ENCODE results near the gene IL17RC. TPM values are rescaled to one million over a fixed set of nuclear protein-coding genes. Genes with fewer than 3 reads are reported as not detected.
"Not testable (repeated sequence)": the region's sequence is repeated elsewhere in the genome, so short reads cannot be mapped to it uniquely, and the experiment has no call there.

The IL17RC gene
- total RNA-seq, 1 donor from 2014 or later = 1.1 TPM

- intact Hi-C loops (cut with micrococcal nuclease) = loop anchor here (1.0 to 2.0 kb wide), 2 partner anchors 11 to 24 kb away; partner anchors contain the start of gene IL17RE
These were observed 25.8 kb upstream of the IL17RC start for GRCh38 chr3:9891072-9891622.

GRCh38 chr3:9893739-9894138 lies 23.2 kb upstream of the IL17RC start:
- intact Hi-C loops (cut with micrococcal nuclease) = no loop called here

DNA sequence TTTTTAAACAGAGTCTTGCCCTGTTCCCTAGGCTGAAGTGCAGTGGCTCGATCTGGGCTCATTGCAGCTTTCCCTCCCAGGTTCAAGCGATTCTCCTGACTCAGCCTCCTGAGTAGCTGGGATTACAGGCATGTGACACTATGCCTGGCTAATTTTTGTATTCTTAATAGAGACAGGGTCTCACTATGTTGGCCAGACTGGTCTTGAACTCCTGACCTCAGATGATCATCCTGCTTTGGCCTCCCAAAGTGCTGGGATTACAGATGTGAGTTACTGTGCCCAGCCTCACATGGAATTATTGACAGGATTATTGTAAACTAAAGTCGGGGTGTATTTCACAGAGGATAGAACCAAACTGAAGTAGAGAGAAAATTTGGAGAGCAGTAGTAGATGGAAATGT lies 21.2 kb upstream of the IL17RC start:
- intact Hi-C loops (cut with micrococcal nuclease) = not testable (repeated sequence)

- intact Hi-C loops (cut with micrococcal nuclease) = not testable (repeated sequence)
These were observed 20.0 kb upstream of the IL17RC start for GRCh38 chr3:9896755-9897407.

- intact Hi-C loops (cut with micrococcal nuclease) = no loop called here
These were observed 19.2 kb upstream of the IL17RC start for GRCh38 chr3:9897408-9898372.

GRCh38 chr3:9898467-9899241 lies 18.2 kb upstream of the IL17RC start:
- intact Hi-C loops (cut with micrococcal nuclease) = no loop called here

DNA sequence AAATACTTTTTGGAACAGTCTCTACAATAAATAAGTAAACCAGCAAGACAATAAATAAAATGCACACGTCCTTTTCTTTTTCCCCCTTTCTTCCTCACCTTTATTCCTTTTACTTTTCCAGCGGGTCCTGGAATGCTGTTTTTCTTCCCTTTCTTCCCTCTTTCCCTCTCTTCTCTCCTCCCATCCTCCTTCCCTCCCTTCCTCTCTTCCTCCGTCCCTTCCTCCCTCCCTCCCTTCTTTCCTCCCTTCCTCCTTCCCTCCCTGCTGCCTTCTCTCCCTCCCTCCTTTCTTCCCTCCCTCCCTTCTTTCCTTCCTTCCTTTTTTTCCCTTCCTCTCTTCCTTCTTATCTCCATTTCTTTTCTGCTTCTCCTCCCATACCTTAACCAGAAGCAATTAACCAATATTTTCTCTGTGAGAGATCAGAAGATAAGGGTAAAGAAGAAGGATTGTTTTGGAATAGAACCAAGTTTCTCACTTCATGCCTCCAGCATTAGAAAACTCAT lies 17.6 kb upstream of the IL17RC start:
- intact Hi-C loops (cut with micrococcal nuclease) = no loop called here

GRCh38 chr3:9900965-9901415 lies 15.9 kb upstream of the IL17RC start:
- intact Hi-C loops (cut with micrococcal nuclease) = not testable (repeated sequence)

- intact Hi-C loops (cut with micrococcal nuclease) = loop anchor here (1.0 kb wide), 2 partner anchors 11 to 13 kb away; no protein-coding TSS in a partner anchor
These were observed 14.9 kb upstream of the IL17RC start for GRCh38 chr3:9901967-9902366.

GRCh38 chr3:9902372-9903237 lies 14.3 kb upstream of the IL17RC start, which contains the start of gene IL17RE:
IL17RE (plus strand) TSS chr3:9902848; CDS start chr3:9902933, 85 bp downstream.
- intact Hi-C loops (cut with micrococcal nuclease) = loop anchor here (1.0 kb wide), 2 partner anchors 11 to 13 kb away; no protein-coding TSS in a partner anchor

- intact Hi-C loops (cut with micrococcal nuclease) = no loop called here
These were observed 13.7 kb upstream of the IL17RC start for GRCh38 chr3:9903238-9903624.

DNA sequence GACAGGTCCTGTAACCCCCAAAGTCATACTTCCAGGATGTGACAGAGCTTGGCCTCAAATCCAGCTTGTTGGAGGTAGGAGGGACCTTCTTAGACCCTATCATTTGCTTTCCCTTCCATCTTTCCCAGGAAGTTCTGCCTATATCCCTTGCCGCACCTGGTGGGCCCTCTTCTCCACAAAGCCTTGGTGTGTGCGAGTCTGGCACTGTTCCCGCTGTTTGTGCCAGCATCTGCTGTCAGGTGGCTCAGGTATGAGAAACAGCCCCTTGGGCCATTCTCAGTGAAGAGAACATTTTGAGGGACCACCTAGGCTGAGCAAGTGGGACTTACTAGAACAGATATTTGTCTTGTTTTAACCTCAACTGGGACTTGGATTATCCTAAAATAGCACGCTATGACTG lies 13.0 kb upstream of the IL17RC start:
- intact Hi-C loops (cut with micrococcal nuclease) = no loop called here

- intact Hi-C loops (cut with micrococcal nuclease) = no loop called here
These were observed 10.4 kb upstream of the IL17RC start for GRCh38 chr3:9906480-9906879.

DNA sequence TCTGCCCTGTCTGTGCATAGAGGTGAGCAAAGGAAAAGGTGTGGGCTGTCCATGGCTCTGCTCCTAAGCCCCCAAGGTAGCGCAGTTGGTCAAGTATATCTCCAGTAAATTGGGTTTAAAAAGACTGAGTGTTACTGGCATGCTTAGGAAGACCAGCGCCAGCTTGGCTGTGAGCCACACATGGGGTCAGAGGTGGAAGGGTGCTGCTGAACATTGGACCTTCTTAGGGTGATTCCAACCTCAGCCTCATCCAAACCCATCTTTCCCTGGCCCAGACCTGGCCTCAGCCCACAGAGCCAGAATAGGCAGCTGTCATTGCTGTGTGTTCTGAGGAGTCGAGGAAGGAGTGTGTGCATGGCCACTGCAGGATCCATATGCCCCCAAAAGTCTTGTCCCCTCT lies 8.6 kb upstream of the IL17RC start:
- intact Hi-C loops (cut with micrococcal nuclease) = no loop called here

DNA sequence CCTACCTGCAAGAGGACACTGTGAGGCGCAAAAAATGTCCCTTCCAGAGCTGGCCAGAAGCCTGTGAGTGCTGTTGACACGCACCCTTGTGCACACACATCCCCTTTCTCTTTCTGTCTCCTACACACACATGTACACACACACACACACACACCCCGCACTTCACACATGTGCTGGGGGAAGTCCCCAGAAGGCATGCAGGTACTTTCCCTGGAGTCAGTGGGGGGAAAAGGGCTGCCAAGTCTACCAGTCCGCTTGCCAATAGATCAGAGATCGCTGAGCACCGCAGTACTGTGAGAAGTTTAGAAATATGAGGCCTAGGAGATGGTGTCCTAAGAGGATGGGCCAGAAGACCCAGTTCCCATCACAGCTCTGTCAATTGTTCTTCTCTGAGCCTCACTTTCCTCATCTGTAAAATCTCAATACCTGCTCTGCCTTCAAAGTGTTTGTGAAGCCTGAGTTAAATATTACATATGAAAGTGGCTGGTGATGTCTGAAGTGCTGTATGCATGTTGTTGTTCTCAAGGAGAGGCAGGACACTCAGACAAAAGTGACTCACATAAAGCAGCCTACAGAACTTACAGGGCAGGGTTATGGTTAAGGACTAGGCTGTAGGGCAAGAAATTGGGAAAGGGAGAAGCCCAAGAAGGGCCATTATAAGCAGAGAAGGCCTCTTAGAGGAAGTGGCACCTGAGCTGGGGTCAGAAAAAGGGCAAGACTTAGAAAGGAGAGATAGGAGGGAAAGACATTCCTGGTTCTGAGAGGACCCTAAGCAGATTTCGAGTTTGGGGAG lies 7.5 kb upstream of the IL17RC start:
- intact Hi-C loops (cut with micrococcal nuclease) = no loop called here

DNA sequence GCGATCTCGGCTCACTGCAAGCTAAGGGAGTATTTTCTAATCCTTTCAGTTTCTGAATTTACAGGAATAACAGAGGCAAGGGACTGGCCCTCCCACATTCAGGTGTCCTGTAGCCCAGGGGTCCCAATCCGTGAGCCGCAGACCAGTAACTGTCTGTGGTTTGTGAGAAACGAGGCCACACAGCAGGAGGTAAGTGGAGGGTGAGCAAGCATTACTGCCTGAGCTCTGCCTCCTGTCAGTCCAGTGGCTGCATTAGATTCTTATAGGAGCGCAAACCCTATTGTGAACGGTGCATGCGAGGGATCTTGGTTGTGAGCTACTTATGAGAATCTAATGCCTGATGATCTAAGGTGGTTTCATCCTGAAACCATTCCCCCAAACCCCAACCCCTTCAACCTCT lies 5.0 kb upstream of the IL17RC start:
- intact Hi-C loops (cut with micrococcal nuclease) = no loop called here

DNA sequence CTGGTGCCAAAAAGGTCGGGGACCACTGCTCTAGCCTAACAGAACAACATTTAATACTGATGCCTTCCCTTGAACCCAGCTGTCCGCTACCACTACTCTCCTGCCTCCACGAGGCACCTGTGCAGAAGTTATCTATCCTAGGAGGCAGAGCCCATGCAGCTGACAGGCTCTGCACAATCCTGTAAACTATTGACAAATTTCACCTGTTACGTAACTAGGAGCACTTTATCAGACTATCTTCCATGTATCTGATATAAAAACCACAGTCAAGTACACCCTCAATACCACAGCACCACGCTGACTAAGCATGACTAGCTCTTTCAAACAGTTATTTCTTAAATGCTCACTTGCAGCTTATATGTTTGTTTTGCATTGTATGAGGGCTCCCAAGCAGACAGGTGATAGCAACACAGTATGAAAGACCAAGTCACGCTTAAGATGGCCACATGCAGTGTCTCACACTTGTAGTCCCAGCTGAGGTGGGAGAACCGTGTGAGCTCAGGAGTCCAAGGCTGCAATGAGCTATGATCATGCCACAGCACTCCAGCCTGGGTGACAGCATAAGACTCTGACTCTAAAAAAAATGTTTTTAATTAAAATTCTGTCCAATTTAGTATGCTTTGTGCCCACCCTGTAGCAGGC lies 4.5 kb upstream of the IL17RC start:
- intact Hi-C loops (cut with micrococcal nuclease) = no loop called here

DNA sequence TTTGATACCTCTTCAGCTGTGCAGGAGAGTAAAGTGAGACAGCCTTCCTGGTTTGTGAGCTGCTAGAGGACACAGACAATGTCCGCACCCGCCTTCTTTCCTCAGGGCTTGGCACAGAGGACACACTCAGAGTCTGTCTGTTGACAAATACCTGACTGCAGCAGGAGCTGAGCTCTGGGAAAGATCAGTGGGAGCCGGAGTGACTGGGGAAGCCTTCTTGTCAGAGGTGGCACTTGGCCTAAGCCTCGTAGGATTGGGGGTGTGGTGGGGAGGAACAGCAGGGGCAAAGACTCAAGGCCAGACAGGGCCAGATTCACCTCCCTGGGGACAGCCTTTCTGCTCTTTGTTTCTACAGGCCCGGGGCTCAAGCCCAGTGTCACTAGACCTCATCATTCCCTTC lies 3.3 kb upstream of the IL17RC start:
- intact Hi-C loops (cut with micrococcal nuclease) = no loop called here
